Body of pancreas (tissue), 4 donors: ENCODE measurements around the gene SLC34A3.

Source experiments
- POLR2A ChIP-seq, 3 donors: fragments of 450-650 bp; IDR thresholded peaks; one replicate each; pipeline ENCODE4 v1.6.1; 2016; ENCODE audit warnings: antibody characterized with exemption in 3 of 3, mild to moderate bottlenecking in 2 of 3
- TF ChIP-seq, protein P1 (sequence below), 7 experiments: fragments of 450-650 bp in 4 of 7; fragments of 200-600 bp in 3 of 7; sonication (generic) in 3 of 7; IDR thresholded peaks; one replicate each; pipeline ENCODE4 v1.5.1; 2016 to 2019; ENCODE audit warnings: antibody characterized with exemption in 7 of 7

DNA sequence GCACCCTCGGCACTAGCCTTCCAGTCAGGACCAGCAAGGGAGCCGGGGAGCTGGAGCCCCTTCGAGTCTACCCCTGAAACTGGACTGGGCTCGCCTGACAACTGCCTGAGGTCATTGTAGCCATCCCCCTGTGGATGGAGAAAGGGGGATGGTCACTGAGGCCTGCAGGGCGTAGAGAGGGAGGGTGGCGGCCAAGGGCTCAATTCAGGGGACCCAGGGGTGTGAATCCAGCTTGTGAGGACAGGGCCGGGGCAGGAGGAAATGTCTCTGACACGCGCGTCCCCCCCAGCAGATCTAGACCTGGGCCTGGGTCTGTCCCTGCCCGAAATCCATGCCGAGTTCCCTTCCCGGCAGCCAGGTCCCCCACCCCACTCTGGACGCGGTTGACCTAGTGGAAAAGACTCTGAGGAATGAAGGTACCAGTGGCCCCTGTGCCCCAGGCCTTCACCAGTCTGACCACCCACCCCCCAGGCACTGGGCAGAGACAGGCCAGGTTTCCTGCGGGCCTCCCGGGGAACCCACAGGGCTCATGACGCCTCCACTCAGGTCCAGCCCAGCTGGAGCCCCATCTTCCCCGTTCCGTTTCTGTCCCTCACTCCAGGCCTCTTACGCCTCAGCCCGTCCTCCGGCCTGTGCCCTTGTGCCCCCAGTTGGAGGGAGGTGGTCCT is 805 bp downstream of the SLC34A3 start:
- TF ChIP-seq, protein P1, sequence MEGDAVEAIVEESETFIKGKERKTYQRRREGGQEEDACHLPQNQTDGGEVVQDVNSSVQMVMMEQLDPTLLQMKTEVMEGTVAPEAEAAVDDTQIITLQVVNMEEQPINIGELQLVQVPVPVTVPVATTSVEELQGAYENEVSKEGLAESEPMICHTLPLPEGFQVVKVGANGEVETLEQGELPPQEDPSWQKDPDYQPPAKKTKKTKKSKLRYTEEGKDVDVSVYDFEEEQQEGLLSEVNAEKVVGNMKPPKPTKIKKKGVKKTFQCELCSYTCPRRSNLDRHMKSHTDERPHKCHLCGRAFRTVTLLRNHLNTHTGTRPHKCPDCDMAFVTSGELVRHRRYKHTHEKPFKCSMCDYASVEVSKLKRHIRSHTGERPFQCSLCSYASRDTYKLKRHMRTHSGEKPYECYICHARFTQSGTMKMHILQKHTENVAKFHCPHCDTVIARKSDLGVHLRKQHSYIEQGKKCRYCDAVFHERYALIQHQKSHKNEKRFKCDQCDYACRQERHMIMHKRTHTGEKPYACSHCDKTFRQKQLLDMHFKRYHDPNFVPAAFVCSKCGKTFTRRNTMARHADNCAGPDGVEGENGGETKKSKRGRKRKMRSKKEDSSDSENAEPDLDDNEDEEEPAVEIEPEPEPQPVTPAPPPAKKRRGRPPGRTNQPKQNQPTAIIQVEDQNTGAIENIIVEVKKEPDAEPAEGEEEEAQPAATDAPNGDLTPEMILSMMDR (IDR thresholded peaks at IDR 0.05) = no peak
- TF ChIP-seq POLR2A (IDR thresholded peaks at IDR 0.05) = no peak
